Hepatocyte (in vitro differentiated cells): ENCODE results near the gene STPG1. TPM values are rescaled to one million over a fixed set of nuclear protein-coding genes. Genes with fewer than 3 reads are reported as not detected.

Source experiments
- DNase-seq: peaks from one replicate; pipeline ENCODE4 v3.0.0-alpha.2; 2016; ENCODE audit warnings: low spot score
- H2AFZ ChIP-seq: fragments of 200-600 bp; sonication (generic); 2 replicates; pipeline ENCODE4 v1.6.0; 2016; ENCODE audit warnings: antibody characterized with exemption, mild to moderate bottlenecking
- H3K27ac ChIP-seq: fragments of 200-600 bp; sonication (generic); 2 replicates; pipeline ENCODE4 v1.5.1; 2016; ENCODE audit warnings: mild to moderate bottlenecking
- H3K27me3 ChIP-seq: fragments of 200-600 bp; sonication (generic); 2 replicates; pipeline ENCODE4 v1.6.1; 2016
- H3K36me3 ChIP-seq: fragments of 200-600 bp; sonication (generic); replicated peaks from 2 replicates; pipeline ENCODE4 v1.5.1; 2016; ENCODE audit warnings: low read depth; ENCODE audit not compliant: insufficient read depth
- H3K4me1 ChIP-seq: fragments of 200-600 bp; sonication (generic); 2 replicates; pipeline ENCODE4 v1.5.1; 2016; ENCODE audit warnings: mild to moderate bottlenecking, moderate library complexity; ENCODE audit not compliant: insufficient read depth
- H3K4me2 ChIP-seq: fragments of 200-600 bp; sonication (generic); 2 replicates; pipeline ENCODE4 v1.6.0; 2016
- H3K4me3 ChIP-seq: fragments of 200-600 bp; sonication (generic); 2 replicates; pipeline ENCODE4 v1.5.1; 2016; ENCODE audit warnings: mild to moderate bottlenecking
- H3K79me2 ChIP-seq: fragments of 200-600 bp; sonication (generic); 2 replicates; pipeline ENCODE4 v1.6.0; 2017; ENCODE audit warnings: mild to moderate bottlenecking
- H3K9me2 ChIP-seq: fragments of 200-600 bp; sonication (generic); replicated peaks from 2 replicates; pipeline ENCODE4 v1.6.0; 2017; ENCODE audit warnings: mild to moderate bottlenecking; ENCODE audit not compliant: insufficient read depth
- H3K9me3 ChIP-seq: fragments of 200-600 bp; sonication (generic); 2 replicates; pipeline ENCODE4 v1.5.1; 2016; ENCODE audit warnings: low read depth, mild to moderate bottlenecking
- H4K20me1 ChIP-seq: fragments of 200-600 bp; sonication (generic); 2 replicates; pipeline ENCODE4 v1.6.0; 2016; ENCODE audit warnings: mild to moderate bottlenecking; ENCODE audit not compliant: insufficient read depth, poor library complexity, severe bottlenecking
- EZH2 ChIP-seq: fragments of 200-600 bp; sonication (generic); IDR thresholded peaks from 2 replicates; pipeline ENCODE4 v1.6.1; 2016; ENCODE audit warnings: antibody characterized with exemption, mild to moderate bottlenecking, borderline replicate concordance
- EZH2phosphoT487 ChIP-seq: fragments of 200-600 bp; sonication (generic); IDR thresholded peaks from one replicate; pipeline ENCODE4 v1.6.1; 2018; ENCODE audit warnings: antibody characterized with exemption, mild to moderate bottlenecking, low read depth, moderate library complexity; ENCODE audit not compliant: unreplicated experiment, severe bottlenecking
- WGBS: methylation state at CpG from one replicate; pipeline ENCODE4 v1.1.6; 2016; ENCODE audit warnings: low lambda C conversion rate; ENCODE audit errors: missing lambda C conversion rate; 5-methylcytosine and 5-hydroxymethylcytosine counted together
- polyA plus RNA-seq: library from polyadenylated mRNA; unstranded; fragments of >200 nt; fragmentation: Nextera tagmentation; extraction: Ambion mirVana; gene quantifications from 2 replicates; pipeline ENCODE4 v1.2.1, GENCODE V29; 2016
- total RNA-seq: library from RNA; depleted of rRNA; stranded (reverse); fragments of >200 nt; gene quantifications from 2 replicates; pipeline ENCODE4 v1.2.3, GENCODE V29; 2014
- TF ChIP-seq, protein P1 (sequence below): fragments of 200-600 bp; sonication (generic); IDR thresholded peaks from 2 replicates; pipeline ENCODE4 v1.5.1; 2016; ENCODE audit warnings: antibody characterized with exemption, mild to moderate bottlenecking; ENCODE audit not compliant: poor library complexity

STPG1 gene
- total and polyA plus RNA-seq, 2 experiments from 2014 or later: 3.5 to 4.3 TPM

DNA sequence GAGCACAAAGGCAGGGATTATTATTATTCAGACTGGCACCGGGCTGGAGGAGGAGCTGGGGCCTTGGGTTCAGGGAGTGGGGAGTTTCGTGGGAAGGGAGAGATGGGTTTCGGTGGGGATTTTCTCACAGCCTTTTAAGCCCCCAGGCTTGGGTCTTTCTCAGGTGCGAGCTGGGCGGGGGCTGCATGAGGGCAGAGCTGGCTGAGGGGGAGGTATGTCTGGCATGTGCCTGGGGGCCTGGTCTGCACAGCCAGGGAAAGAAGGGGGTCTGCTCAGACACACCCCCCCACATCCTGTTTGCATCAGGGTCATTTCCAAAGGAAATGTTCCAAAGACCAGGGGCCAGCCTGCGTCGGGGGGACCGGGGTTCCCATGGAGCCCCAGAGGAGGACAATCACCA, 72.8 kb downstream of the STPG1 start:
- Histone ChIP-seq H4K20me1 (no peaks in the 10 kb centered on the region), H3K27me3 (no peaks in the 10 kb centered on the region), H3K79me2 (no peaks in the 10 kb centered on the region), H3K36me3 (no peaks in the 10 kb centered on the region), H3K9me2 (no peaks in the 10 kb centered on the region), H3K4me3 (no peak overlapping the region), H3K4me1 (peaks cover 4% of the 10 kb centered on the region), H3K9me3 (no peaks in the 10 kb centered on the region), H2AFZ (no peak overlapping the region), H3K4me2 (no peak overlapping the region), H3K27ac (no peak overlapping the region)
- WGBS: 63% methylated on average over 7 of the region's 8 CpGs
- no peak for DNase-seq
- no peak for TF ChIP-seq EZH2phosphoT487
- TF ChIP-seq EZH2: no peak
- TF ChIP-seq, protein P1, sequence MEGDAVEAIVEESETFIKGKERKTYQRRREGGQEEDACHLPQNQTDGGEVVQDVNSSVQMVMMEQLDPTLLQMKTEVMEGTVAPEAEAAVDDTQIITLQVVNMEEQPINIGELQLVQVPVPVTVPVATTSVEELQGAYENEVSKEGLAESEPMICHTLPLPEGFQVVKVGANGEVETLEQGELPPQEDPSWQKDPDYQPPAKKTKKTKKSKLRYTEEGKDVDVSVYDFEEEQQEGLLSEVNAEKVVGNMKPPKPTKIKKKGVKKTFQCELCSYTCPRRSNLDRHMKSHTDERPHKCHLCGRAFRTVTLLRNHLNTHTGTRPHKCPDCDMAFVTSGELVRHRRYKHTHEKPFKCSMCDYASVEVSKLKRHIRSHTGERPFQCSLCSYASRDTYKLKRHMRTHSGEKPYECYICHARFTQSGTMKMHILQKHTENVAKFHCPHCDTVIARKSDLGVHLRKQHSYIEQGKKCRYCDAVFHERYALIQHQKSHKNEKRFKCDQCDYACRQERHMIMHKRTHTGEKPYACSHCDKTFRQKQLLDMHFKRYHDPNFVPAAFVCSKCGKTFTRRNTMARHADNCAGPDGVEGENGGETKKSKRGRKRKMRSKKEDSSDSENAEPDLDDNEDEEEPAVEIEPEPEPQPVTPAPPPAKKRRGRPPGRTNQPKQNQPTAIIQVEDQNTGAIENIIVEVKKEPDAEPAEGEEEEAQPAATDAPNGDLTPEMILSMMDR: no peak

DNA sequence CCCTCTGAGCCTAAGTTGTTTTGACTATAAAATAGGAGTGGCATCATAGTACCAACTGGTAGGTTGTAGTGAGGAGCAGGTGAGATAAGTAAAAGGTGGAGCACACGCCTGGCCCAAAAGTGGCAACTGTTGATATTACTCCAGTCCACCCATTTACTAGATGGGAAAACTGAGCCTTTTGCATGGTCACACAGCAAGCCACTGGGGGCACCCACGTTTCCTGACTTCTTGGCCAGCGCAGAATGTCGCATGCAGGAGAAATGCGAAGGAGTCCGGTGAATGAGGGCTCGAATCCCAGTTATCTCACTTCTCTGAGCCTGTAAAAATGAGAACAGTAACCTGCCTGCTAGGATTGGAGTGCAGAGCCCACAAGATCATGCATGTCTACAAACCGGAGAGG, 73.6 kb downstream of the STPG1 start:
- no peak overlapping the region for H3K27ac ChIP-seq
- no peak overlapping the region for H3K4me3 ChIP-seq
- H3K4me1 ChIP-seq: no peaks in the 10 kb centered on the region
- H2AFZ ChIP-seq: no peak overlapping the region
- no peaks in the 10 kb centered on the region for H3K9me2 ChIP-seq
- 91% methylated on average over 8 of the region's 8 CpGs for WGBS
- H3K27me3 ChIP-seq: no peaks in the 10 kb centered on the region
- no peaks in the 10 kb centered on the region for H3K9me3 ChIP-seq
- no peaks in the 10 kb centered on the region for H4K20me1 ChIP-seq
- H3K36me3 ChIP-seq: no peaks in the 10 kb centered on the region
- no peaks in the 10 kb centered on the region for H3K79me2 ChIP-seq
- TF ChIP-seq, protein P1: no peak
- TF ChIP-seq EZH2phosphoT487 (no peak), EZH2 (no peak)
- DNase-seq: no peak
- H3K4me2 ChIP-seq: no peak overlapping the region

DNA sequence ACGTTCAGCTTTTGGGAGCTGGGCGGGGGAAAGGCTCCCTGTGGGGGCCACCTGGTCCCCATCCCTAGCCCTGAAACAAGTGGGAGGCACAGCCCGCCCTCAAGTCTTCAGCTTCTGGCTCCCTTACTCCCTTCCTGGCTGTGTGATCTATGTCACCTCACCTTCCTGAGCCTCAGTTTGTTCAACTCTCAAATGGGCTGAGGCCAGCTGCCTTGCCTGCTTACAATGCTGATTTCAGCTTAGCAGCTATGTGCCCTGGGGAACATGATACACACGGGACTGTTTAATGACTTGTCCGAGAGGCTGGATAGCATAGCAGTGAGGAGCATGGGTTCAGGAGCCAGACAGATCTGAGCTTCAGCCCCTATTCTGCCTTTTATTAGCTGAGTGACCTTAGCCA, 75.1 kb downstream of the STPG1 start:
- 81% methylated on average over 5 of the region's 5 CpGs for WGBS

More for the DNA sequence above, 75.1 kb downstream of the STPG1 start:
- H3K9me2 ChIP-seq: no peaks in the 10 kb centered on the region
- DNase-seq: no peak
- no peak overlapping the region for H3K4me3 ChIP-seq
- H3K27ac ChIP-seq: no peak overlapping the region
- H2AFZ ChIP-seq: no peak overlapping the region
- no peaks in the 10 kb centered on the region for H3K79me2 ChIP-seq
- H3K36me3 ChIP-seq: no peaks in the 10 kb centered on the region
- no peaks in the 10 kb centered on the region for H4K20me1 ChIP-seq
- no peak overlapping the region for H3K4me2 ChIP-seq
- H3K9me3 ChIP-seq: no peaks in the 10 kb centered on the region
- no peaks in the 10 kb centered on the region for H3K4me1 ChIP-seq
- TF ChIP-seq EZH2 (no peak), EZH2phosphoT487 (no peak)
- TF ChIP-seq, protein P1: no peak
- no peaks in the 10 kb centered on the region for H3K27me3 ChIP-seq
